ENCODE measurements around the gene PLA2G10.
"Not testable (repeated sequence)": the region's sequence is repeated elsewhere in the genome, so short reads cannot be mapped to it uniquely, and the experiment has no call there.

Gene PLA2G10
- 0 reads per million in 3 experiments for total RNA-seq

GRCh38 chr16:14694129-14694528 is at the start of gene PLA2G10:
PLA2G10 (minus strand) TSS chr16:14694308; CDS start chr16:14694229, 79 bp downstream.
- DNase-seq = not testable (repeated sequence)

- not testable (repeated sequence) for DNase-seq
These were observed 48.4 kb upstream of the PLA2G10 start, which contains the start of gene NPIPA2 for GRCh38 chr16:14742273-14743128. NPIPA2 (plus strand) TSS chr16:14742533; CDS start chr16:14748066, 5,533 bp downstream.

GRCh38 chr16:14741794-14742193 is 47.7 kb upstream of the PLA2G10 start:
- not testable (repeated sequence) for DNase-seq

GRCh38 chr16:14740832-14741385 is 46.8 kb upstream of the PLA2G10 start:
- not testable (repeated sequence) for DNase-seq

GRCh38 chr16:14733233-14733632 is 39.1 kb upstream of the PLA2G10 start:
- not testable (repeated sequence) for DNase-seq

- DNase-seq = not testable (repeated sequence)
These were observed 9.3 kb upstream of the PLA2G10 start, which contains the start of gene NPIPA3 for GRCh38 chr16:14703156-14704011. NPIPA3 (plus strand) TSS chr16:14703411; CDS start chr16:14708944, 5,533 bp downstream.

GRCh38 chr16:14702672-14703071 is 8.6 kb upstream of the PLA2G10 start:
- DNase-seq = not testable (repeated sequence)

GRCh38 chr16:14701859-14702258 is 7.8 kb upstream of the PLA2G10 start:
- DNase-seq = not testable (repeated sequence)

- DNase-seq = not testable (repeated sequence)
These were observed 8.0 kb downstream of the PLA2G10 start for GRCh38 chr16:14685870-14686793.

GRCh38 chr16:14682121-14682520 is 12.0 kb downstream of the PLA2G10 start:
- no peak for DNase-seq

GRCh38 chr16:14681115-14681514 is 13.0 kb downstream of the PLA2G10 start:
- DNase-seq = no peak

- DNase-seq = not testable (repeated sequence)
These were observed 13.7 kb downstream of the PLA2G10 start for GRCh38 chr16:14680396-14680795.

- DNase-seq = no peak
These were observed 15.2 kb downstream of the PLA2G10 start for GRCh38 chr16:14678748-14679497.

- no peak for DNase-seq
These were observed 16.5 kb downstream of the PLA2G10 start for GRCh38 chr16:14677627-14678026.

GRCh38 chr16:14676633-14677032 is 17.5 kb downstream of the PLA2G10 start:
- DNase-seq = no peak

GRCh38 chr16:14672403-14672971 is 21.6 kb downstream of the PLA2G10 start:
- DNase-seq = no peak

- DNase-seq = no peak
These were observed 24.3 kb downstream of the PLA2G10 start for GRCh38 chr16:14669776-14670175.

- DNase-seq = no peak
These were observed 25.4 kb downstream of the PLA2G10 start for GRCh38 chr16:14668556-14669223.

GRCh38 chr16:14667347-14668266 is 26.5 kb downstream of the PLA2G10 start:
- DNase-seq = no peak
